Ishikawa (cell line): Measurements from ENCODE around the gene ZNF428.

Source experiments
- CREB1 ChIP-seq: IDR thresholded peaks from 2 replicates; pipeline ENCODE4 v1.6.1; 2012; ENCODE audit warnings: low read depth
- EGR1 ChIP-seq: IDR thresholded peaks from 2 replicates; pipeline ENCODE4 v1.6.1; 2012
- EP300 ChIP-seq: IDR thresholded peaks from 2 replicates; pipeline ENCODE4 v1.6.1; 2012; ENCODE audit warnings: borderline replicate concordance
- FOXM1 ChIP-seq: IDR thresholded peaks from 2 replicates; pipeline ENCODE4 v1.6.1; 2012; ENCODE audit warnings: low read depth, borderline replicate concordance
- RAD21 ChIP-seq: IDR thresholded peaks from 2 replicates; pipeline ENCODE4 v1.6.1; 2012; ENCODE audit warnings: low read depth
- REST ChIP-seq: IDR thresholded peaks from 2 replicates; pipeline ENCODE4 v1.6.1; 2012; ENCODE audit warnings: low read depth, mild to moderate bottlenecking
- TAF1 ChIP-seq: IDR thresholded peaks from 2 replicates; pipeline ENCODE4 v1.6.1; 2012; ENCODE audit warnings: low read depth, mild to moderate bottlenecking
- TEAD4 ChIP-seq: IDR thresholded peaks from 2 replicates; pipeline ENCODE4 v1.6.1; 2012
- USF1 ChIP-seq: IDR thresholded peaks from 2 replicates; pipeline ENCODE4 v1.6.1; 2012
- ZBTB7A ChIP-seq: IDR thresholded peaks from 2 replicates; pipeline ENCODE4 v1.6.1; 2012; ENCODE audit warnings: low read depth

- TF ChIP-seq TAF1 (no peak), EP300 (no peak), EGR1 (no peak), RAD21 (no peak), TEAD4 (no peak), CREB1 (no peak), REST (no peak), FOXM1 (no peak), ZBTB7A (no peak), USF1 (no peak)
Observed at GRCh38 chr19:43595605-43595998, 23.8 kb downstream of the ZNF428 start.
